Measurements from ENCODE around the gene MAN2A2.

Gene MAN2A2

GRCh38 chr15:90970274-90970673, 67.2 kb downstream of the MAN2A2 start:
- DNase-seq = no peak

- no peak for DNase-seq
These were observed 69.0 kb downstream of the MAN2A2 start for GRCh38 chr15:90972133-90972532.

Data from CD4-positive, alpha-beta T cell treated with Interleukin-15 for 1 hour (primary cell).